Activated CD4-positive, alpha-beta T cell treated with anti-CD3 and anti-CD28 coated beads, Interleukin-2, amount 10 ng/mL, durations not matched to agents 24 days and 14 days (primary cell): ENCODE data around the gene B4GALT3. TPM values are rescaled to one million over a fixed set of nuclear protein-coding genes. Genes with fewer than 3 reads are reported as not detected.
"Not testable (repeated sequence)": the region's sequence is repeated elsewhere in the genome, so short reads cannot be mapped to it uniquely, and the experiment has no call there.

ENCODE experiments used
- DNase-seq: peaks from one replicate; pipeline ENCODE4 v3.0.0; 2022
- H3K27ac Mint-ChIP-seq: one replicate; pipeline ENCODE4 v1.8.0; 2022; ENCODE audit warnings: mild to moderate bottlenecking, mixed read lengths
- H3K27me3 Mint-ChIP-seq: one replicate; pipeline ENCODE4 v1.8.0; 2022; ENCODE audit warnings: mixed read lengths
- H3K36me3 Mint-ChIP-seq: one replicate; pipeline ENCODE4 v1.8.0; 2022; ENCODE audit warnings: low read depth, mild to moderate bottlenecking, mixed read lengths
- H3K4me1 Mint-ChIP-seq: one replicate; pipeline ENCODE4 v1.8.0; 2021; ENCODE audit warnings: mixed read lengths
- H3K4me3 Mint-ChIP-seq: one replicate; pipeline ENCODE4 v1.8.0; 2022; ENCODE audit warnings: mild to moderate bottlenecking, moderate library complexity, mixed read lengths
- H3K9me3 Mint-ChIP-seq: one replicate; pipeline ENCODE4 v1.8.0; 2021; ENCODE audit warnings: mixed read lengths
- intact Hi-C: fragments of 100-400 bp; cut with micrococcal nuclease; formaldehyde crosslinking; loops from one replicate; pipeline ENCODE4 v1.15.1; 2023
- total RNA-seq: library from RNA; stranded (reverse); gene quantifications from 2 replicates; pipeline ENCODE4 v1.2.3, GENCODE V29; 2022

The B4GALT3 gene
- total RNA-seq = 65.1 and 69.9 TPM in 2 replicates

DNA sequence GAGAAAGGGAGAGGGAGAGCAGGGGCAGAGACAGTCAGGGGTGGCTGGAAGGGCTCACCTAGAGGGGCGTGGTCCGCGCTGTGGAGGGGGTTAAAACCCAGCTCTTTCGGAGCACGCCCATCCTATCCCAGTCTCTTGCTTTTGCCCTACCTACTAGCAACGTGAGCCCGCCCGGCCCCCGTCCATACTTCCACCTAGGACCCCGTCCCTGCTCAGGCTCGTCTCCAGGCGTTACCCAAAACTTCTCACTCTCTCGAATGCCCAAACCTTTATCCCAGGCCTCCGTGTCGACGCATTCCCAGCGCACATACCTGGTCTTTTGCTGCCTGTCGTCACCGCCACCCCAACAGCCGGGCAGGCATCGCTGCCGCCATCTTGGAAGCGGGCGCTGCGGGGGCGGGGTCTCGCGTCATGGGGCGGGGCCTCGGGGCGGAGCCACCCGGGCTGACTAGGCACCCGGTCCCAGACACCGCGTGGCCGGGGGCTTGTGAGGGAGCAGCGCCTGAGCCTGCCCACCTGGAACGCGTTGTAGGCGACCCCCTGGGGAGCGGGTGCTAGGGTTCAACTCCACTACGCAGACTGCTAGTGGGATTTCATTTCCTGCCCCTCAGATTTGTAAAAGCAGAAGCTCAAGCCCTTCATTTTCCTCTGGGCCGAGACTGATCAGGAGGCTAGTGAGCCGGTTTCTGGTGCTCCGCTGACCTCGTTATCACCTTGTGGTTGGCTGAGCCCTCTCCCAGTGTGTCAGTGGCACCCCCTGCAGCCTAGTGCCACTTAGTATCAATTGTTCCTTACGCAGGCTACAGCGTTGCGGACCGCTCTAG, at the start of gene B4GALT3:
TSS of gene B4GALT3 (minus strand) at position 396 of the 824 bp plus-strand sequence. CDS start 1,447 bp downstream, outside the sequence.
- Mint-ChIP-seq H3K36me3 (peaks cover 42% of the 10 kb centered on the region), H3K9me3 (no peaks in the 10 kb centered on the region), H3K4me1 (peaks cover 59% of the 10 kb centered on the region), H3K27ac (peak within 1 kb of the TSS; percentile 100), H3K4me3 (peak within 1 kb of the TSS; percentile 100), H3K27me3 (no peaks in the 10 kb centered on the region)
- DNase-seq = peak; percentile 99
- intact Hi-C loops = loop anchor here (1.0 to 2.0 kb wide), 2 partner anchors 11 to 19 kb away; partner anchors contain the start of genes PPOX and USP21

DNA sequence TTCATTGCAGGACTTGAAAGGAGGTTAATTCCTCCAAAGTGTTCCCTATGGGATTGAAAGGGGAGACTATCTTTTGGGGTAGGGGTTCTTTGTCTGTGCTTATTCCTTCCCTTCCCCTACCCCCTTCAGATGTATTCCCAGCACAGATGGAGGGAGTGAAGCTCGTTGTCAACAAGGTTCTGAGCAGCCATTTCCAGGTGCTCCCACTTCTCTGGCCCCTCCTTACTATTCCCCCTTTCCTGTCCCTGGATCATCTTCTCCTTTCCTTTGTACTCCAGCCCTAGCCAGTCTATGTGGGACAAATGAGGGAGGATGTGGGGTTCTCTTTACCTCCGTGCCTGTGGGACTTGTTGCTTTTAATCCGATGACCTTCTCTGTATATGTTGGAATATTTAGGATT, 49.5 kb upstream of the B4GALT3 start:
- DNase-seq = no peak
- intact Hi-C loops = loop anchor here (1.0 to 2.0 kb wide), 3 partner anchors 65 to 156 kb away; partner anchors contain the start of gene SDHC
- Mint-ChIP-seq H3K27ac (peak overlapping the region; percentile 99), H3K9me3 (no peaks in the 10 kb centered on the region), H3K4me1 (peaks cover 29% of the 10 kb centered on the region), H3K27me3 (no peaks in the 10 kb centered on the region), H3K4me3 (peak overlapping the region; percentile 99), H3K36me3 (peaks cover 18% of the 10 kb centered on the region)

DNA sequence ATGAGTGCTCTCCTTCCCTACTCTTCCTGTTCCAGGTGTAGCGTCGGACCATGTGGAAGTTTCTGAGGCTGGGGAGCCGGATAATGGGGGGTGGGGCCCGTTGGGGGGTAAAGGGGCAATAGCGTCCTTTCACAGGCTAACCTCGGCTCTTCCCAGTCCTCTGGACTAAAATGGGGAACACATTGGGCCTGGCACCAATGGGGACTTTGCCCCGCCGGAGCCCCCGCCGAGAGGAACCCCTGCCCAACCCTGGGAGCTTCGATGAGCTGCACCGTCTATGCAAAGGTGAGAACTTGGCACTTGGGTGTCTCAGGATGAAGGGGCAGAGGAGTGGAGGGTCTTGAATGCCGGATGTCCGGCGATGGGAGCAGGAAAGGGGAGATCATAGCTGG, 49.0 kb upstream of the B4GALT3 start:
- no peaks in the 10 kb centered on the region for H3K27me3 Mint-ChIP-seq
- peak; percentile 70 for DNase-seq
- peak overlapping the region; percentile 99 for H3K4me3 Mint-ChIP-seq
- no peaks in the 10 kb centered on the region for H3K9me3 Mint-ChIP-seq
- peak overlapping the region; percentile 99 for H3K27ac Mint-ChIP-seq
- H3K4me1 Mint-ChIP-seq = peaks cover 29% of the 10 kb centered on the region
- peaks cover 18% of the 10 kb centered on the region for H3K36me3 Mint-ChIP-seq
- intact Hi-C loops = loop anchor here (2.0 kb wide), 1 partner anchor 88 kb away; the partner anchor contains the start of gene SDHC

DNA sequence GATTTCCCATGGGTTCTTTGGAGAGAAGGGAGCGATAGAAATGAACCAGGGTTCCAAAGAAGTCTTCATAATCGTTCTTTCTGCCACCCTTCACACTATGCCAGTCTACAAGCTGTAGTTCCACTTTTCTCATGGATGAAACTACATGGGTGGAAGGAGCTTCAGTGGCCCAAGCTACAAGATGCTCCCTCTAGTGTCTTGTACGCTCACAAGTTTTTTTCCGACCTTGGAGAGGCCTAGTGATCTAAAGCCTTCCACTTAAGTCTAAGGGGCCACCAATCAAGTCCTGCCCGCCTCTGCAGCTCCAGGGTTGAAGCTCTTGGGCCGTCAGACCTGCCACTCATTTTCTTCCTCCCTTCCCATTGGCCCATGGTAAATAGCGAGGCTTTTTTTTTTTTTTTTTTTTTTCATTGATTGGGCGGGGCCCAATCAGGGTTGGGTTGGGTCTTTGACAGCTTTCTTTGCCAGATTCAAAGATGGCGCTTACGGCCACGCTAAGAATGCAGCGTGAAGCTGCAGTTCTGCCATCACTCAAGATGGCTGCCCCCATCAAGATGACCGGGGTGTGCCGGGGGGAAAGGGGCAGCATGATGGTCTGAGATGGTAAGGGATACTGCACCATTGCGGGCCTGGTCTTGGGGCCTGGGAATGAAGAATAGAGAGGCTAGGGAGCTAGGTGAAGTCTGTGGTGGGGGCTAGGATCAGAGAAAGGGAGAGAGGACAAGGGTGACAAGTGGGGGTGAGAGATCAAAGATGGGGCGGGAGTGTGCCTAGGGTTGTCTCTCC, 48.4 kb upstream of the B4GALT3 start, which contains the start of gene TOMM40L:
TSS of gene TOMM40L (plus strand) at position 527 of the 786 bp plus-strand sequence. CDS start 430 bp downstream, outside the sequence.
- peak; percentile 97 for DNase-seq
- H3K4me1 Mint-ChIP-seq = peaks cover 31% of the 10 kb centered on the region
- no peaks in the 10 kb centered on the region for H3K27me3 Mint-ChIP-seq
- H3K36me3 Mint-ChIP-seq = peaks cover 18% of the 10 kb centered on the region
- H3K9me3 Mint-ChIP-seq = no peaks in the 10 kb centered on the region
- peak within 1 kb of the TSS; percentile 99 for H3K27ac Mint-ChIP-seq
- intact Hi-C loops = loop anchor here (1.0 to 2.0 kb wide), 4 partner anchors 15 to 89 kb away; partner anchors contain the start of genes NDUFS2 and SDHC
- H3K4me3 Mint-ChIP-seq = peak within 1 kb of the TSS; percentile 99

DNA sequence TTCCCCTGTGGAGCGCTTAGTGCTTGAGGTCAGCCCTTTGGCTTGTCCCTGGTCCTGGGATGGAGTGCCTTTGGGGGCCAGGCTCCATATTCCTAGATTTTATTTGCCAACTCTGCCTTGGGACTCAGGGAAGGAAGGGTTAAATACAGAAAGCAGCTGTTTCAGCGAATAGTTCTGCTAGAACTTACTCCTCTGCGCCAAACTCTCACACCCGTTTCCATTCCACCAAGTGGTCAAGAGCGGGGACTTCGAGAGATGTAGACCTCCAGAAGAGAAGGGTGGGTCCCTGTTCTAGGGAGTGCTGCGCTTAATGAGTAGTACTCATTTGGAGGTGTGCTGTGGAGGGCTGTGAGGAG, 47.8 kb upstream of the B4GALT3 start:
- no peaks in the 10 kb centered on the region for H3K9me3 Mint-ChIP-seq
- H3K27ac Mint-ChIP-seq = peak overlapping the region; percentile 99
- intact Hi-C loops = loop anchor here (1.0 to 2.0 kb wide), 3 partner anchors 14 to 43 kb away; partner anchors contain the start of gene NDUFS2
- H3K4me1 Mint-ChIP-seq = peaks cover 31% of the 10 kb centered on the region
- no peaks in the 10 kb centered on the region for H3K27me3 Mint-ChIP-seq
- peaks cover 17% of the 10 kb centered on the region for H3K36me3 Mint-ChIP-seq
- peak overlapping the region; percentile 99 for H3K4me3 Mint-ChIP-seq
- no peak for DNase-seq

DNA sequence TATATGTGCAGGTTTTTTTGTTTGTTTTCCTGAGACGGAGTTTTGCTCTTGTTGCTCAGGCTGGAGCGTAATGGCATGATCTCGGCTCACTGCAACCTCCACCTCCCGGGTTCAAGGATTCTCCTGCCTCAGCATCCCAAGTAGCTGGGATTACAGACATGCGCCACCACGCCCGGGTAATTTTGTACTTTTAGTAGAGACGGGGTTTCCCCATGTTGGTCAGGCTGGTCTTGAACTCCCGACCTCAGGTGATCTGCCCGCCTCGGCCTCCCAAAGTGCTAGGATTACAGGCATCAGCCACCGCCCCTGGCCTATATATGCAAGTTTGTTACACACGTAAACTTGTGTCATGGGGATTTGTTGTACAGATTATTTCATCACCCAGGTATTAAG, 47.4 kb upstream of the B4GALT3 start:
- H3K4me3 Mint-ChIP-seq, H3K27me3 Mint-ChIP-seq, H3K27ac Mint-ChIP-seq, DNase-seq, H3K9me3 Mint-ChIP-seq: not testable (repeated sequence)
- Mint-ChIP-seq H3K36me3 (peaks cover 16% of the 10 kb centered on the region), H3K4me1 (peaks cover 33% of the 10 kb centered on the region)
- intact Hi-C loops = loop anchor here (1.0 to 2.0 kb wide), 3 partner anchors 14 to 42 kb away; partner anchors contain the start of gene NDUFS2

DNA sequence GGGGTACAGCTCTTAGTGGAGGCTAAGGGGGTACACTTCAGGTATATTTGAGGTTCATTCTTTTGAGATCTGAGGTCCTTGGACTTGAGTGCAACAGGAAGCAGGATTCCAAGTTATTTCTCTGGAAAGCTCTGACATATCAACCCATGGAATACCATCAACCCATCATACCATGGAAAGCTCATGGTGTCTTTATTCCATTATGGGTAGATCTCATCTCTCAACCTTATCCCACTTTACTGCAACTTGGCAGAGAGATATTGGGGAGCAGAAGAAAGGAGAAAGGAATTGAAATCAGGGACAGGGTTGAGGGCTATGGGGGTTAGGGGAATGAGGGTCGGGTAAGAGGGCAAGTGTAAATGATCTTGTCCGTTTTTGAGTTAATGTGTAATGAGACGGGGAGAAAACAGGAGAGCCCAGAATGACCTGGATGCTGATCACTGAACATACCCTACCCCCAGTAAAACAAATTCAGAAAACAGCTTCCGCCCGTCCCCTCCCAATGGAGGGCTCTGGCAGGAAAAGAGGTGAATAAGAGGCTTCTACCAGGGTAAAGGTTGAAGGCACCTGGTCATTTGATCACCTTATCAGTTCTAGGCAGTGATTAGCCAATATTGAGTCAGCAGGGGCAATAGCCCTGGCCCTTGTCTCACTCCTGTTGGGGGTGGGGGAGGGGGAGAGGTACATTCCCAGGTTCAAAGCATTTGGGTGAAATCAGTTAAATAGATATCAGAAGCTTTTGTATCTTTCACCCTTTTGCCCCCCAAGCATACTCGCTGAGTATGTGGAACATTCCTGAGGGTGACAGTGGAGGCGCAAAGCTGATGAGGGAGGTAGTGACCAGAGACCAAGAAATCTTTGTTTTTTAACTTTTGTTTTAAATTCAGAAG, 46.7 kb upstream of the B4GALT3 start:
- Mint-ChIP-seq H3K36me3 (peaks cover 12% of the 10 kb centered on the region), H3K27me3 (no peaks in the 10 kb centered on the region), H3K4me1 (peaks cover 33% of the 10 kb centered on the region), H3K27ac (no peak overlapping the region), H3K4me3 (no peak overlapping the region), H3K9me3 (no peaks in the 10 kb centered on the region)
- DNase-seq = no peak
- intact Hi-C loops = loop anchor here (2.0 kb wide), 1 partner anchor 13 kb away; no protein-coding TSS in a partner anchor

DNA sequence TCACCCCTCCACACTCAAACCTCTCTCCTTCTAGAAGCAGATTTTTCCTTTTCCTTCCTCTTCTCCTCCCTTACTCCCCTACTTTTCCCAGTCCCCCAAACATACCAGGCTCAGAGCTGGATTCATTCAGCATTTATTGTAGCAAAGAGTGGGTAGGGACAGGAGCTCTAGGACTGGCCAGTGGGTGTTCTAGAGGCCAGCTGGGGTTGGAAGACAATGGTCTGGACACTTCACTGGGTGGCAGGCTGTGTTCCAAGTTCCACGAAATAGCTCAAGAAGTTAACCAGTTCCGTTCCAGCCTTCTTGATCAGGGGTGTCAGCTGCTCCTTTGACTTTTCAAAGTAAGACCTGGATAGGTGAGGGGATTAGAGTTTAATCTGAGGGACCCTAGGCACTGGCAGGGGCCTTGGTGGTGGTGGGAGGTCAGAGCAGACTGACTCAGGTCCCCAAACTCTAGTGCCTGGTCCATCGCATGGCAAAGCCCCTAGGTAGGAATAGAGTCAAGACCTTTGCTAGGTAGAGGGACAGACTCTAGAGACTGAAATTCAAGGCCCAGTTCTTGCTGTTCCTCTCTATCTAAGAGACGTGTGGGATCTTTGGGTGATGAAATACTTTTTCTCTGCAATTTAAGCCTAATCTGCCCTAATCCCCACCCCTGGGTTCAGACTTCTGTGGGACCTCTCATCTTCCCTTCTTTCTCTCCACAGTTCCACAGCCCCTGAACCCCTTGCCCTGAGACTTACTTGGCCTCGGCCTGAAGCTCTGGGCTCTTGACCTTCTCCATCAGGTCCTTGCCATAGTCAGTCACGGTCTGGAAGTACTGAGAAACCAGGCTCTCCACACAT, 45.1 kb upstream of the B4GALT3 start:
- H3K4me1 Mint-ChIP-seq = peaks cover 40% of the 10 kb centered on the region
- H3K27me3 Mint-ChIP-seq = no peaks in the 10 kb centered on the region
- DNase-seq = no peak
- H3K27ac Mint-ChIP-seq = no peak overlapping the region
- H3K9me3 Mint-ChIP-seq = no peaks in the 10 kb centered on the region
- H3K36me3 Mint-ChIP-seq = peaks cover 2% of the 10 kb centered on the region
- intact Hi-C loops = no loop called here
- no peak overlapping the region for H3K4me3 Mint-ChIP-seq

DNA sequence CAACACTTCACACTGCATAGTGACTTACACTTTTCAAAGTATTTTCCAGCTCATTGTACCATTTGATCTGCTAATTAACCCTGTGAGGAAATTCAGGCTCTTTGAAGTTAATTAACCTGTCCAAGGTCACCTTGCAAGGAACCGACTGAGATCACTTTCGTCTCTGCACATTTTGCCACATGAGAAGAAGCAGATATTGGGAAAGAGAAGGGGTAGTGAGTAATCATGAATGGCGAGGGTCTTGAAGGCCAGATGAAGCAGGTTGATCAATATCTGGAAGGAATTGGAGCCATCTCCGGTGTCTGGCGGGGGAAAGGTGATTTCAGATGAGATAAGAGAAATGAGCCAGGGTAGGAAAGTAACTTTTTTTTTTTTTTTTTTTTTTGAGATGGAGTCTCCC, 42.7 kb upstream of the B4GALT3 start:
- H3K9me3 Mint-ChIP-seq = no peaks in the 10 kb centered on the region
- intact Hi-C loops = no loop called here
- peaks cover 34% of the 10 kb centered on the region for H3K4me1 Mint-ChIP-seq
- DNase-seq = no peak
- no peak overlapping the region for H3K27ac Mint-ChIP-seq
- no peaks in the 10 kb centered on the region for H3K27me3 Mint-ChIP-seq
- H3K36me3 Mint-ChIP-seq = peaks cover 3% of the 10 kb centered on the region
- no peak overlapping the region for H3K4me3 Mint-ChIP-seq

DNA sequence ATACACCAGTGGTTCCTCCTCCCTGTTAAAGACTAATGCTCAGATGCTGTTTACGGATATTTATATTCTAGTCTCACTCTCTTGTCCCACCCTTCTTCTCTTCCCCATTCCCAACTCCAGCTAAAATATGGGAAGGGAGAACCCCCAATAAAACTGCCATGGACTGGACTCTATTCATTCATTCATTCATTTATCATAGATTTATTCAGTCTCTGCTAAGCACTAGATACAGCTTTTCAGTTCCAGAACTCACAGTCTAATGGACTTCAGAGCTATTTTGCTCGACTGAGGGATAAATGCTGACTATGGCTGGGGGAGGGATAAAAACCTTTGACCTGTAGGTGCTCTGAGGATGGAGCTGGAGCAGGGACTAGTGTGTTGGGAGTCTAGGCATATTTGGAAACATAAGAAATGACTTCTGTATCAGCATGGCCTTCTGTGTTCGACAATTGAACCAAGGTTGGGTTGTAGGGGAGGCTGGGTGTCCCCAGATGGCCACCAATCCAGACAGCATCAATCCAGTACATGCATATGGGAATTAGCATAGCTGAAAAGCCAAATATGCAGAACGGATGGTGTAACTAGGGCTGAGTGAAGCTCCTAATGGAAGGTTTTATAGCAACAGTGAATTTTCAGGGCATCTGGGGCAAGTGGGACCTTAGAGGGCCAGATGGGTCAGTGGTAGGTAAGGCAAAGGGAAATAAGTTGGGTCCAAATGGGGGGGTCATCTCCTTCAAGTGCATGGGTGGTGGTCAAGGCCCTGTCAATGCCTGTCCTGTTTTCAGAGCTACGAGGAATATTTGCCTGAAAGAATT, 42.0 kb upstream of the B4GALT3 start:
- Mint-ChIP-seq H3K27ac (no peak overlapping the region), H3K4me1 (peaks cover 38% of the 10 kb centered on the region)

DNA sequence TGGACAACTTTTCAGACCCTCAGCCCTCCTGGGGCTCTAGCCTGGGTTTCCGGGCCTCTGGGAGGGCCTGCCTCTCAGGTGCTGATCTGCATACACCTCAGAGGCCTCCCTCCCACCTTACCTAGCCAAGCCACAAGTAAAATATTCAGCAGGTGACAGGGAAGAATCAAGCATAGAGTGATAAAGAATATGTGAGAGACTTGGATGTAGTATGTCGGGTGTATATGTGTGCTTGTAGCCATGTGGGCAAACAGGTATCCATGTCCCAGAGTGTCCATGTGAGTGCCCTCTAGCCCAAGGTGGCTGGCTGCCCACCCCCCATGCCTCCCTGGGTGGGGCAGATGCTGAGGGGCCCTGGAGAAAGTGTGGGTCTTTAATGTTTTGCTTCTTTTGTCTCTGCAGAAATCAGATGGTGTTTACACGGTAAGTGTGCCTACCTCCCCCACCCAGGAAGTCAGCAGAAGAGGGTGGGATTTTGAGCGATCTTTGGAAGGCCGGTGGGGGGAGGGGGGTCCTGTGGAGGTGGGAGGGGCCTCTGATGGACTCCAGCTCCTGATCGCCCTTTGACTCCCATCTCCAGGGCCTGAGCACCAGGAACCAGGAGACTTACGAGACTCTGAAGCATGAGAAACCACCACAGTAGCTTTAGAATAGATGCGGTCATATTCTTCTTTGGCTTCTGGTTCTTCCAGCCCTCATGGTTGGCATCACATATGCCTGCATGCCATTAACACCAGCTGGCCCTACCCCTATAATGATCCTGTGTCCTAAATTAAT, 41.2 kb upstream of the B4GALT3 start:
- H3K27ac Mint-ChIP-seq = no peak overlapping the region
- no peak overlapping the region for H3K4me3 Mint-ChIP-seq
- peaks cover 15% of the 10 kb centered on the region for H3K36me3 Mint-ChIP-seq
- no peaks in the 10 kb centered on the region for H3K27me3 Mint-ChIP-seq
- H3K9me3 Mint-ChIP-seq = no peaks in the 10 kb centered on the region
- no peak for DNase-seq
- peaks cover 39% of the 10 kb centered on the region for H3K4me1 Mint-ChIP-seq
- intact Hi-C loops = no loop called here

More for the DNA sequence above, 42.0 kb upstream of the B4GALT3 start:
- Mint-ChIP-seq H3K27me3 (no peaks in the 10 kb centered on the region), H3K36me3 (peaks cover 8% of the 10 kb centered on the region), H3K9me3 (no peaks in the 10 kb centered on the region), H3K4me3 (no peak overlapping the region)
- DNase-seq = no peak
- intact Hi-C loops = no loop called here
